CD4-positive, alpha-beta T cell (primary cell): Measurements from ENCODE around the gene GFOD1. TPM values are rescaled to one million over a fixed set of nuclear protein-coding genes. Genes with fewer than 3 reads are reported as not detected.

Experiments used
- ATAC-seq: fragments of 200-7000 bp; cut with Tn5 transposase; one replicate; pipeline ENCODE4 v1.10.0; 2022; ENCODE audit warnings: mild to moderate bottlenecking; ENCODE audit not compliant: poor library complexity
- CTCF ChIA-PET: fragments of 350-600 bp; sonication (Branson Sonifier 250); formaldehyde crosslinking; loops from one replicate; lab custom pipeline; 2021; ENCODE audit warnings: antibody characterized with exemption, inconsistent platforms; lab: Charles Lee
- POLR2A ChIA-PET: fragments of 350-600 bp; sonication (Branson Sonifier 250); formaldehyde crosslinking; loops from one replicate; lab custom pipeline; 2021; ENCODE audit warnings: antibody characterized with exemption, inconsistent platforms; lab: Charles Lee
- DNase-seq, 14 experiments: peaks; one replicate each; pipeline ENCODE4 v3.0.0-alpha.2; 2013 to 2020; ENCODE audit warnings: mixed read lengths in 2 of 14
- H3K27ac ChIP-seq, 2 donors: one replicate each; pipeline versions ENCODE4 v1.5.1 to v1.7.0; 2013; ENCODE audit warnings: low read length in 2 of 2, low read depth in 1 of 2, mild to moderate bottlenecking in 1 of 2
- H3K27me3 ChIP-seq, 2 experiments: 1 replicate in 1 of 2; 2 replicates in 1 of 2; pipeline versions ENCODE4 v1.6.1 to v1.7.0; 2013; ENCODE audit warnings: low read length in 2 of 2, control low read depth in 1 of 2, mild to moderate bottlenecking in 1 of 2, moderate library complexity in 1 of 2; ENCODE audit not compliant: insufficient read depth in 2 of 2, control insufficient read depth in 1 of 2
- H3K36me3 ChIP-seq: one replicate; pipeline ENCODE4 v1.6.1; 2013; ENCODE audit warnings: low read length, control low read depth; ENCODE audit not compliant: insufficient read depth
- H3K4me1 ChIP-seq: one replicate; pipeline ENCODE4 v1.6.1; 2013; ENCODE audit warnings: low read length, control low read depth; ENCODE audit not compliant: insufficient read depth
- H3K4me3 ChIP-seq: one replicate; pipeline ENCODE4 v1.5.1; 2013; ENCODE audit warnings: mild to moderate bottlenecking, low read length, moderate library complexity
- H3K9me3 ChIP-seq, 2 experiments: 1 replicate in 1 of 2; 2 replicates in 1 of 2; pipeline versions ENCODE4 v1.6.1 to v1.7.0; 2013; ENCODE audit warnings: low read length in 2 of 2, mild to moderate bottlenecking in 2 of 2, control low read depth in 1 of 2, moderate library complexity in 1 of 2; ENCODE audit not compliant: control insufficient read depth in 1 of 2, insufficient read depth in 1 of 2
- H3K27ac Mint-ChIP-seq: one replicate; pipeline ENCODE4 v1.8.0; 2020; ENCODE audit warnings: mixed read lengths
- H3K27me3 Mint-ChIP-seq: one replicate; pipeline ENCODE4 v1.8.0; 2021; ENCODE audit warnings: mixed read lengths
- H3K36me3 Mint-ChIP-seq: one replicate; pipeline ENCODE4 v1.8.0; 2021; ENCODE audit warnings: low read depth, mixed read lengths
- H3K4me1 Mint-ChIP-seq: one replicate; pipeline ENCODE4 v1.8.0; 2021; ENCODE audit warnings: low read depth, mixed read lengths
- H3K4me3 Mint-ChIP-seq: one replicate; pipeline ENCODE4 v1.8.0; 2020; ENCODE audit warnings: mild to moderate bottlenecking, mixed read lengths
- H3K9me3 Mint-ChIP-seq: one replicate; pipeline ENCODE4 v1.8.0; 2020; ENCODE audit warnings: mixed read lengths
- CTCF ChIP-seq: fragments of 200-600 bp; IDR thresholded peaks from one replicate; pipeline ENCODE4 v1.8.0; 2022; ENCODE audit warnings: antibody characterized with exemption, mild to moderate bottlenecking
- intact Hi-C, 2 experiments: fragments of 100-400 bp; cut with DNase I in 1 of 2; cut with micrococcal nuclease in 1 of 2; formaldehyde crosslinking; loops; one replicate each; pipeline versions ENCODE4 v1.15.1 to v1.9.0; 2023 to 2025; cut with DNase I, micrococcal nuclease
- total RNA-seq, 174 experiments: library from RNA in 2 of 174; stranded (reverse) in 2 of 174; gene quantifications; one replicate each; pipeline ENCODE4 v1.2.3 and lab custom pipeline; 2021 to 2026

Gene GFOD1
- total RNA-seq, 2 experiments from 2014 or later, result 1.3 to 2.0 TPM

DNA sequence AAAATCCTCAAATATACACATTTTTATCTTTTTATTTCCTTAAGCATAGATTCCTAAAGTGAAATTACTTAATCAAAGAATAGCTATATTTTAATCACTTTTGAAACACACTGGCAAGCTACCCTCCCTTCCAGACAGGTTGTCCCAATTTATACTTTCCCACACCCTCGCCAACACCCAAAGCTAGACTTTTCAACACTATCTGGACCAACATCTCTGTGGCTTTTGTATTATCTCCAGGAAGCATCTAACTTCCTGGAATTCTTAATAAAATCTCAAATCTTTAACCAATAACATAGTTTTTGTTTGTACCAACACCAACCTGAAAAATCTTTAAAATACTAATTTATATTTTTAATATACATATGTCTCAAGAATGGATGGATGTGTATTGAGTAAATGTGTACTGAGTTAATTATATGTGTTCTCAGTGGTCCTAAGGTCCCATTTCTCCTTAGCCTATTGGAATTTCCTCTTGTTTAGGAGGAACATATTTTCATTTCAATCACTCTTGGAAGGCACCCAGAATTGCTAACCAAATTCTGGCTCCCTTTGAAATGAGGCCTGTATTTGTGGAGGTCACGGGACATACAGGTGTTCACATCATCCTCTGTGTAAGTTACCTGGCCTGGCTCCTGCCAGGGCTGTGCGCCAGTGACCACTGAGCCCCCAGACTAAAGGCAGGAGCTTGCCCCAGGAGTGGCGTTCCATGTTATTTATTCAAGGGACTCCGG, 17.4 kb upstream of the GFOD1 start:
- H3K4me1 Mint-ChIP-seq, result no peaks in the 10 kb centered on the region
- H3K4me3 ChIP-seq, result no peak overlapping the region
- H3K27ac ChIP-seq, result no peak overlapping the region
- H3K36me3 ChIP-seq, result no peaks in the 10 kb centered on the region
- TF ChIP-seq CTCF, result no peak
- intact Hi-C loops, result no loop called here
- ATAC-seq, result no peak
- H3K4me3 Mint-ChIP-seq, result no peak overlapping the region
- no peaks in the 10 kb centered on the region for H3K27me3 Mint-ChIP-seq
- H3K27ac Mint-ChIP-seq, result no peak overlapping the region
- ChIA-PET POLR2A (no interaction called here), CTCF (no interaction called here)
- H3K36me3 Mint-ChIP-seq, result no peaks in the 10 kb centered on the region
- H3K9me3 Mint-ChIP-seq, result no peaks in the 10 kb centered on the region
- no peaks in the 10 kb centered on the region for H3K4me1 ChIP-seq
- DNase-seq, result no peak
- peaks cover 0 to 4% of the 10 kb centered on the region in 2 experiments for H3K27me3 ChIP-seq
- no peaks in the 10 kb centered on the region for H3K9me3 ChIP-seq

- no peaks in the 10 kb centered on the region for H3K36me3 ChIP-seq
- Mint-ChIP-seq H3K36me3 (no peaks in the 10 kb centered on the region), H3K9me3 (no peaks in the 10 kb centered on the region), H3K27me3 (no peaks in the 10 kb centered on the region), H3K27ac (no peak overlapping the region), H3K4me3 (no peak overlapping the region), H3K4me1 (no peaks in the 10 kb centered on the region)
- H3K4me3 ChIP-seq, result no peak overlapping the region
- ATAC-seq (no peak), DNase-seq (no peak)
- H3K9me3 ChIP-seq, result no peaks in the 10 kb centered on the region
- no peak overlapping the region for H3K27ac ChIP-seq
- no peaks in the 10 kb centered on the region for H3K4me1 ChIP-seq
- POLR2A ChIA-PET, result no interaction called here
- CTCF ChIA-PET, result no interaction called here
- no peak for TF ChIP-seq CTCF
- H3K27me3 ChIP-seq, result no peaks in the 10 kb centered on the region
- intact Hi-C loops, result no loop called here
Measured at GRCh38 chr6:13500915-13501314, 13.5 kb upstream of the GFOD1 start.

DNA sequence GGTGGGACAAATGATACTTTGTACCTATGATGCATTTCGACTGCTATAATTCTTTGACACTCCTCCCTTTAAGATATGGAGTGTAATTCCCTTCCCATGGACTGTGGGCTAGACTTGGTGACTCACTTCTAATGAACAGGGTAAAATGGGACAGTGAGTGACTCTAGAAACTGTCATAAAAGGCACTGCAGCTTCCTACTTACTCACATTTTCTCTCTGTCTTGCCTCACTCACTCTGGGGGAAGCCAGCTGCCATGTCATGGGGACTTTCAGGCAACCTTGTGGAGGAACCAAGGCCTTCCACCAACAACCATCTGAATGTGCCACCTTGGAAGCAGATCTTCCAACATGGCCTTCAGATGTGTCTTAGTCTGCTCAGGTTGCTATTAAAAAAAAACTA, 12.9 kb upstream of the GFOD1 start:
- POLR2A ChIA-PET, result no interaction called here
- H3K27ac ChIP-seq, result no peak overlapping the region
- no peaks in the 10 kb centered on the region for H3K4me1 Mint-ChIP-seq

More for the DNA sequence above, 12.9 kb upstream of the GFOD1 start:
- H3K4me3 ChIP-seq, result no peak overlapping the region
- CTCF ChIA-PET, result no interaction called here
- Mint-ChIP-seq H3K36me3 (no peaks in the 10 kb centered on the region), H3K4me3 (no peak overlapping the region), H3K27me3 (no peaks in the 10 kb centered on the region), H3K27ac (no peak overlapping the region), H3K9me3 (no peaks in the 10 kb centered on the region)
- DNase-seq (peak in 2 of 14 experiments; percentile 15 to 43), ATAC-seq (no peak)
- no peaks in the 10 kb centered on the region for H3K27me3 ChIP-seq
- no peaks in the 10 kb centered on the region for H3K4me1 ChIP-seq
- intact Hi-C loops, result no loop called here
- no peaks in the 10 kb centered on the region for H3K36me3 ChIP-seq
- no peak for TF ChIP-seq CTCF
- H3K9me3 ChIP-seq, result no peaks in the 10 kb centered on the region
